HEK293T (cell line): ENCODE results near the gene TRAM2.

Experiments
- CTCF ChIA-PET: fragments of 350-600 bp; formaldehyde crosslinking; extraction: SDS; loops from one replicate; lab custom pipeline; 2021; ENCODE audit warnings: antibody characterized with exemption, inconsistent platforms; lab: Yijun Ruan, JAX
- POLR2A ChIA-PET: fragments of 350-600 bp; formaldehyde crosslinking; extraction: SDS; loops from one replicate; lab custom pipeline; 2020; ENCODE audit warnings: antibody characterized with exemption, inconsistent platforms; lab: Yijun Ruan, JAX
- DNase-seq: peaks from one replicate; pipeline ENCODE4 v3.0.0; 2012; ENCODE audit warnings: mixed read lengths; ENCODE audit errors: extremely low spot score
- ARNT ChIP-seq: fragments of 450-650 bp; IDR thresholded peaks from 2 replicates; pipeline ENCODE4 v1.6.1; 2017; ENCODE audit warnings: mild to moderate bottlenecking
- BHLHE40 ChIP-seq: fragments of 450-650 bp; IDR thresholded peaks from 2 replicates; pipeline ENCODE4 v1.6.1; 2016; ENCODE audit warnings: mild to moderate bottlenecking, moderate library complexity, borderline replicate concordance
- CTBP1 ChIP-seq: fragments of 450-650 bp; IDR thresholded peaks from 2 replicates; pipeline ENCODE4 v1.6.1; 2016; ENCODE audit warnings: borderline replicate concordance
- ELF4 ChIP-seq: fragments of 450-650 bp; IDR thresholded peaks from 2 replicates; pipeline ENCODE4 v1.6.1; 2017; ENCODE audit warnings: antibody characterized with exemption
- FOXA1 ChIP-seq: fragments of 450-650 bp; IDR thresholded peaks from 2 replicates; pipeline ENCODE4 v1.6.1; 2016; ENCODE audit warnings: mild to moderate bottlenecking
- FOXK2 ChIP-seq: fragments of 450-650 bp; IDR thresholded peaks from 2 replicates; pipeline ENCODE4 v1.6.1; 2016; ENCODE audit warnings: mild to moderate bottlenecking
- FOXM1 ChIP-seq: fragments of 450-650 bp; IDR thresholded peaks from 2 replicates; pipeline ENCODE4 v1.6.1; 2017; ENCODE audit warnings: mild to moderate bottlenecking, borderline replicate concordance
- HDGF ChIP-seq: fragments of 450-650 bp; IDR thresholded peaks from 2 replicates; pipeline ENCODE4 v1.6.1; 2017; ENCODE audit warnings: antibody characterized with exemption, borderline replicate concordance
- L3MBTL2 ChIP-seq: fragments of 450-650 bp; conservative IDR thresholded peaks from 2 replicates; pipeline ENCODE4 v1.6.1; 2016; ENCODE audit warnings: mild to moderate bottlenecking
- LEF1 ChIP-seq: fragments of 450-650 bp; IDR thresholded peaks from 2 replicates; pipeline ENCODE4 v1.6.1; 2017; ENCODE audit warnings: mild to moderate bottlenecking, borderline replicate concordance
- NFRKB ChIP-seq: fragments of 450-650 bp; IDR thresholded peaks from 2 replicates; pipeline ENCODE4 v1.6.1; 2016; ENCODE audit warnings: mild to moderate bottlenecking, moderate library complexity
- PKNOX1 ChIP-seq: fragments of 450-650 bp; IDR thresholded peaks from 2 replicates; pipeline ENCODE4 v1.6.1; 2016
- SP1 ChIP-seq: fragments of 450-650 bp; IDR thresholded peaks from 2 replicates; pipeline ENCODE4 v1.6.1; 2017
- SUZ12 ChIP-seq: fragments of 450-650 bp; IDR thresholded peaks from 2 replicates; pipeline ENCODE4 v1.6.1; 2016; ENCODE audit warnings: mild to moderate bottlenecking
- TARDBP ChIP-seq: fragments of 450-650 bp; IDR thresholded peaks from 2 replicates; pipeline ENCODE4 v1.6.1; 2016
- ZNF384 ChIP-seq: fragments of 450-650 bp; IDR thresholded peaks from 2 replicates; pipeline ENCODE4 v1.6.1; 2016

Gene TRAM2

GRCh38 chr6:52558266-52559000 is 18.4 kb downstream of the TRAM2 start:
- TF ChIP-seq LEF1 (no peak), TARDBP (no peak), SUZ12 (no peak), HDGF (no peak), FOXA1 (no peak), CTBP1 (no peak), ZNF384 (no peak), FOXM1 (no peak), SP1 (no peak), PKNOX1 (no peak), ELF4 (no peak), ARNT (no peak), BHLHE40 (no peak), L3MBTL2 (no peak), FOXK2 (no peak), NFRKB (no peak)
- ChIA-PET POLR2A (no interaction called here), CTCF (no interaction called here)
- DNase-seq = no peak

- POLR2A ChIA-PET = no interaction called here
- CTCF ChIA-PET = no interaction called here
- DNase-seq = no peak
- no peak for TF ChIP-seq L3MBTL2
- no peak for TF ChIP-seq ZNF384
- no peak for TF ChIP-seq CTBP1
- no peak for TF ChIP-seq ARNT
- TF ChIP-seq FOXK2 = no peak
- TF ChIP-seq NFRKB = no peak
- TF ChIP-seq SUZ12 = no peak
- TF ChIP-seq LEF1 = no peak
- no peak for TF ChIP-seq FOXM1
- no peak for TF ChIP-seq BHLHE40
- no peak for TF ChIP-seq SP1
- no peak for TF ChIP-seq TARDBP
- no peak for TF ChIP-seq FOXA1
- TF ChIP-seq HDGF = no peak
Measured at GRCh38 chr6:52557389-52558265, 19.2 kb downstream of the TRAM2 start.

GRCh38 chr6:52555518-52556233 is 21.2 kb downstream of the TRAM2 start:
- ChIA-PET CTCF (no interaction called here), POLR2A (no interaction called here)

GRCh38 chr6:52554684-52555280 is 22.1 kb downstream of the TRAM2 start:
- ChIA-PET POLR2A (no interaction called here), CTCF (no interaction called here)
- no peak for DNase-seq
- TF ChIP-seq ZNF384 = no peak
- TF ChIP-seq FOXM1 = no peak

More at GRCh38 chr6:52555518-52556233, 21.2 kb downstream of the TRAM2 start:
- no peak for TF ChIP-seq CTBP1
- no peak for TF ChIP-seq FOXA1
- TF ChIP-seq FOXM1 = no peak
- TF ChIP-seq SUZ12 = no peak
- no peak for TF ChIP-seq SP1
- TF ChIP-seq ARNT = no peak
- TF ChIP-seq FOXK2 = no peak
- no peak for DNase-seq

- CTCF ChIA-PET = no interaction called here
- POLR2A ChIA-PET = no interaction called here
- no peak for TF ChIP-seq ARNT
- TF ChIP-seq PKNOX1 = no peak
- no peak for TF ChIP-seq BHLHE40
- TF ChIP-seq FOXM1 = no peak
- TF ChIP-seq CTBP1 = no peak
- no peak for TF ChIP-seq SUZ12
- no peak for TF ChIP-seq LEF1
- TF ChIP-seq TARDBP = no peak
- no peak for TF ChIP-seq ZNF384
- no peak for TF ChIP-seq SP1
- no peak for TF ChIP-seq ELF4
- TF ChIP-seq FOXA1 = no peak
- DNase-seq = no peak
Measured at GRCh38 chr6:52553719-52554118, 23.1 kb downstream of the TRAM2 start.

- CTCF ChIA-PET = no interaction called here
- TF ChIP-seq ARNT = no peak
- TF ChIP-seq SUZ12 = no peak
- TF ChIP-seq ZNF384 = no peak
- TF ChIP-seq LEF1 = no peak
- TF ChIP-seq FOXM1 = no peak
- TF ChIP-seq TARDBP = no peak
- TF ChIP-seq FOXK2 = no peak
- no peak for TF ChIP-seq ELF4
- TF ChIP-seq SP1 = no peak
- no peak for TF ChIP-seq L3MBTL2
- TF ChIP-seq NFRKB = no peak
- no peak for TF ChIP-seq PKNOX1
- no peak for TF ChIP-seq CTBP1
- no peak for TF ChIP-seq BHLHE40
- no peak for DNase-seq
- POLR2A ChIA-PET = no interaction called here
Measured at GRCh38 chr6:52553158-52553557, 23.7 kb downstream of the TRAM2 start.
